Glomerular visceral epithelial cell (primary cell): ENCODE measurements around the gene HDAC5.
A peak's percentile ranks its signal among the peaks of the same experiment; 100 is the strongest.
"Not testable (repeated sequence)": the region's sequence is repeated elsewhere in the genome, so short reads cannot be mapped to it uniquely, and the experiment has no call there.

Experiments
- DNase-seq: peaks from one replicate; pipeline ENCODE4 v3.0.0-alpha.2; 2016; ENCODE audit errors: extremely low spot score

The HDAC5 gene

GRCh38 chr17:44111777-44112176, 11.7 kb downstream of the HDAC5 start:
- no peak for DNase-seq

DNA sequence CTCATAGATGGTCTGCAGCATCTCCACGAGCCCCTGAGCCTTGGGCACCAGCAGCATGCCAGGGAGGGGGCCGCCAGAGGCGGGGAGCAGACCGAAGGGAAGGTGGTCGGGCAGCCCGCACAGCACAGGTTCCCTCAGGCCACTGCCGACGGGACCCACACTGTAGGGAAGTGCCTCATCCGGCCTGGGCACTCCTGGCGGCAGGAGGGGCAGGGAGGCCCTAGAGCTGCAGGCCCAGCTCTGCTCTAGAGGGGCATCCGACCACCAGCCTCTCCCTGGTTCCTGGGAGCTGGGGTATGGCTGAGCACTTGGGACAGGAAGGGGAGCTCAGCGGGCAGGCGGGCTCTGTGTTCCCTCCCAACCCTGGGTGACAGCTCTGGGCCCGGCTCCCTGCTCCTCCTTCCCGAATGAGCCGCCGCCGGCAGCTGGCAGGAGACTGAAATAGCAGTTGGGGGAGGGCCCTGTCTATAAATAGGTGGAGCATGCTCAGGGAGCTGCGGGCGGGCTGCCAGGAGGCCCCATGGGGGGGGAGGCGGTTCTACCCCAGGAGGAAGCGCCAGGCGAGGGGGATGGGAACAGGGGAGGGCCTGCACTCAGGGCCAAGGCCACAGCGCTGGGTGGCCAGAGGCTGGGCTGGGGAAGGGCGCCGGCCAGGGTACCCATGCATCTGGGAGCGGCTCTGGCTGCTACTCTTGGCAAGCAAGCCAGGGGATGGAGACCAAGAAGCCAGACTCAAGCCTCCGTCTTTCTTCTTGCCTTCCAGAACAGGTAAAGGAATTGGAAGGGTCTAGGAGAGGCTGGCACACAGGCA, 12.4 kb downstream of the HDAC5 start:
- DNase-seq: peak; percentile 92

- DNase-seq: no peak
These were observed 13.3 kb downstream of the HDAC5 start for GRCh38 chr17:44110011-44110686.

DNA sequence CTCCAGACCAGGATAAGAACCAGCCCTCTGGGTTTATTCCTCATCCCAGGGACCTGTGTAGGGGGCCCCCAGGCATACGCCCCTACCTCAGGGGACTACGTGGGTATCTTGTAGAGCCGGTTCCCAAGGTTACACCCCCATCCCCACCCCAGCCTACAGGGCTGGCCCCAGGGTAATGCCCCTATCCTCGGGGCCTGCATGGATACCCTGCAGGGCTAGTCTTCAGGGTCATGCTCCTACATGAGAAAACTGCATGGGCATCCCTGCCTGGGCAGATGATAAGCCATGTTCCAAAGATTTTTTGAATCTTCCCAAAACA, 14.2 kb downstream of the HDAC5 start:
- no peak for DNase-seq

- peak; percentile 86 for DNase-seq
These were observed 14.8 kb downstream of the HDAC5 start for GRCh38 chr17:44108440-44109311.

DNA sequence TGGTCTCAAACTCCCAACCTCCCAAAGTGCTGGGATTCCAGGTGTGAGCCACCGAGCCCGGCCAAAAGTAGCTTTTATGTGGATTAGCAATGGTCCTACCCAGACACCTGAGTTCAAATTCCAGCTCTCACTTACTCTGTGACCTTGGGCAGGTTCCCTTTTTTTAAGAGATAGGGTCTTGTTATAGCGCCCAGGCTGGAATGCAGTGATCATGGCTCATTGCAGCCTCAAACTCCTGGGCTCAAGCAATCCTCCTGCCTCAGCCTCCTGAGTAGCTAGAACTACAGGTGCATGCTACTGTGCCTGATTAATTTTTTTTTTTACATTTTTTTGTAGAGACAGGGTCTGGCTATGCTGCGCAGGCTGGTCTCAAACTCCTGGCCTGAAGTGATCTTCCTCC, 16.6 kb downstream of the HDAC5 start:
- no peak for DNase-seq

- no peak for DNase-seq
These were observed 17.5 kb downstream of the HDAC5 start for GRCh38 chr17:44105941-44106340.

GRCh38 chr17:44105483-44105882, 18.0 kb downstream of the HDAC5 start:
- no peak for DNase-seq

- DNase-seq: no peak
These were observed 20.4 kb downstream of the HDAC5 start for GRCh38 chr17:44102849-44103622.

GRCh38 chr17:44101858-44102257, 21.6 kb downstream of the HDAC5 start:
- not testable (repeated sequence) for DNase-seq

GRCh38 chr17:44097110-44097958, 26.1 kb downstream of the HDAC5 start:
- DNase-seq: peak; percentile 71

DNA sequence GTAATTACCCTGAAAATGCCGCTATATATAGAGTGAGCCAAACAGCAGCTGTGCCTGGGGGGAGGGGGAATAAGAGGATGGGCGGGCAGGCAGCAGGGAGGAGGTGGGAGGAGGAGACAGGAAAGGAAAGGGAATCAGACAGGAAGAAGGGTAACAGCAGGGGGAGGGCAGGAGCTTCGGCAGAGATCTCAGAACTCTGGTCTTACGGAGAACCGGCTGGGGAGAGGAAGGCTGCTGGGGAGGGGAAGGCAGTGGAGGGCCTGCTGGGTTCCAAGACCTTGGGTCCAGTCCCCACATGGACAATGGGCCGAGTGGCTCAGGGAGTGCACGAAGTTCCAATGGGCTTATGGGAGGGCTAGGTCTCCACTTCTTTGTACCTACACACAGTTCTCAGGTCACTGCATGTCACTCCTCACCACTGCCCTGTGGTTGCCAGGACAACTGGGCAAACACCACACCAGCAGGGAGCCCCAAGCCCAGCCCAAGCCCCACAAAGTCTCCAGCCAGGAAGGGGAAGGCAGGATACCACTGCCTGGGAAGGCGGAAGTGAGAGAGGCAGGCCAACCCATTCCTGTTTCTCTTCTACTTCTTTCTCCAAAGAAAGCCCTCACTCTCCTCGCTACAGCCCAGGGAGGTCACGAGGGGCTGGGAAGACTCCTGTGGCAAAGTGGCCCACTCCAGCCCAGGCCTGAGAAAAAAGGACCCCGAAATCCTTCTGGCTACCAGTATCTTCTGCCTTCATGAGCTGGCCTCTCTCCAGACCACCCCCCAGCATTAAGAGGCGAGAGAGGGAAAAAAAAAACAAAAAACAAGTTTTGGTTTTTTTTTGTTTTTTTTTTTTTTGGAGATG, 27.6 kb downstream of the HDAC5 start:
- DNase-seq: peak; percentile 84

DNA sequence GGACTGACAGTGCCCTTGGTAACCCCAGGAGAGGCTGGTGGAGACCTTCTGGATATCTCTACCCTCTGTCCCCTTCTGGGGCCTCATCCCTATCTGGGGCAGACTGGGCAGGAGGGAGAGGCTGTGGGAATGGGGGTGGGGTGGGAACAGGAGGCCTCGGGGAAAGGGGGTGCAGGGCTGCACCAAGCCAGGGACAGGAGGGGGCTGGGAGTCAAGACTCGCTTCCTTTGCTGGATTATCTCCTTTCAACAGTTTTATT, 28.1 kb downstream of the HDAC5 start:
- DNase-seq: no peak

DNA sequence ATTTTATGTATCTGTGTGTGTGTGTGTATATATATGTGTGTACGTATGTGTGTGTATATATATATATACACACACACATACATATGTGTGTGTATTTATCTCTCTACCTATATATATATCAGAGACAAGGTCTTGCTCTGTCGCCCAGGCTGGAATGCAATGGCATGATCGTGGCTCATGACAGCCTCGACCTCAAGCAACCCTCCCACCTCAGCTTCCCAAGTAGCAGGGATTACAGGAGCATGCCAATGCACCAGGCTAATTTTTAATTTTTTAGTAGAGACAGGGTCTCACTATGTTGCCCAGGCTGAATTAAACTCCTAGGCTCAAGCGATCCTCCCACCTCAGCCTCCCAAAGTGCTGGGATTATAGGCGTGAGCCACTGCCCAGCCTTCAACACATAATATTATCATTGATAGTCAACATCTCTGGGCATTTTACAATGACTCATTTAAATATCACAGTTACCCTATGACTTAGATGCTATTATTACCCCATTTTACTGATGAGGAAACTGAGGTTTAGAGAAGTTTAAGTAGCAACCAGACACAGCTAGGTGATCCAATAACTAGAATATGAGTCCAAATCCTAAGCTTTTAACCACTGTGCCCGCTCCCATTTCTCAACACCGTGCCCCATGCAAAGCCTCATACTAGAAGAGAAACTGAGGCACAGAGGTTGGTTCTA, 28.6 kb downstream of the HDAC5 start:
- no peak for DNase-seq

- DNase-seq: no peak
These were observed 30.1 kb downstream of the HDAC5 start for GRCh38 chr17:44093231-44093900.

GRCh38 chr17:44092051-44092450, 31.4 kb downstream of the HDAC5 start:
- DNase-seq: no peak

- no peak for DNase-seq
These were observed 32.0 kb downstream of the HDAC5 start for GRCh38 chr17:44091200-44091997.

DNA sequence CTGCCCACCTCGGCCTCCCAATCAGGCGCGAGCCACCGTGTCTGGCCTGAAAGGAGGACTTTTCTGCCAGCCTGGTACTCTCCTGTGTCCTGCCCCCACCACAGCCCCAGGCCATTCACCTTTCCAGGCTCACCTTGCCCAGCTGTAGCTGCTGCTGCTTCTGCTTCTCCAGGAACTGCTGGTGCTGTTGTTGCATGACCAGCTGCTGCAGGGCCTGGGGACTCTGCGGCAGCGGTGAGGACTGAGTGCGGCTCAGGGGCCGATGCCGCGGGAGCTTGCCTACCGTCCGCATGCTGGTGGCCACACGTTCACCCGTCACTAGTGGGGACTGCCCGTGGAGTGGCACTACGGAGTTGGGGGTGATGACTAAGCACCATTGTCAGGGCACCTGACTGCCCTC, 35.2 kb downstream of the HDAC5 start:
- DNase-seq: no peak
